Ovary (tissue), 3 donors: ENCODE results near the gene STXBP1.

Experiments
- EP300 ChIP-seq: sonication (generic); formaldehyde crosslinking; IDR thresholded peaks from one replicate; pipeline ENCODE4 v1.6.1; 2017; ENCODE audit warnings: antibody characterized with exemption
- TF ChIP-seq, protein P1 (sequence below), 3 donors: fragments of 450-650 bp in 2 of 3; fragments of 200-600 bp in 1 of 3; IDR thresholded peaks; one replicate each; pipeline versions ENCODE4 v1.5.1 to v1.8.0; 2016 to 2022; ENCODE audit warnings: antibody characterized with exemption in 3 of 3, mild to moderate bottlenecking in 1 of 3
- donor health status: DM: no; HTN: no; CAD: no.

DNA sequence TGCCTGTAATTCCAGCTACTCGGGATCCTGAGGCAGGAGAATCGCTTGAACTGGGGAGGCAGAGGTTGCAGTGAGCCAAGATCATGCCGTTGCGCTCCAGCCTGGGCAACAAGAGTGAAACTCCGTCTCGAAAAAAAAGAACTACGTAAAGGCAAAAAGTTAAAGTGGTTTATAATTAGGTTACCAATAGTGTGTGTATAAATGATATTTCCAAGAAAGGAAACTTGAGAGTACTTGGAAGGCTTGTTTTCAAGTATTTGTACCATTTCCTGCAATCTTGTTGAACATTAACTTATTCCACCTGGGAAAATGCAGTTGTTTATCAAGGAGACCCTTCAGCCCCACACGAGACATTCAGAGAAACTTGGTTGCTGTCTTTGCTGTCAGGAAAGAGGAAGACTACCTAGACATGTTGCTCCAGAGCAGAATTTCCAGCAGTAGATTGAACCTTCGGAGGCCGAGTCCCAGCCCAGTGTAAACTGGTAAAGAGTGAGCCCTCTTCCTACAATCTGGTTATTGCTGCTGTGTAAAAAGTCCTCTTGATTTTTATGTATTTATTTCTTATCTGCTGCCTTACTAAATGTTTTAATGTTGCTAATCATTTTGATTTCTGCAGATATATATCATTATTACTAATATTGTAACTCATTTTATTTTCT, 30.1 kb downstream of the STXBP1 start:
- no peak for TF ChIP-seq EP300
- TF ChIP-seq, protein P1, sequence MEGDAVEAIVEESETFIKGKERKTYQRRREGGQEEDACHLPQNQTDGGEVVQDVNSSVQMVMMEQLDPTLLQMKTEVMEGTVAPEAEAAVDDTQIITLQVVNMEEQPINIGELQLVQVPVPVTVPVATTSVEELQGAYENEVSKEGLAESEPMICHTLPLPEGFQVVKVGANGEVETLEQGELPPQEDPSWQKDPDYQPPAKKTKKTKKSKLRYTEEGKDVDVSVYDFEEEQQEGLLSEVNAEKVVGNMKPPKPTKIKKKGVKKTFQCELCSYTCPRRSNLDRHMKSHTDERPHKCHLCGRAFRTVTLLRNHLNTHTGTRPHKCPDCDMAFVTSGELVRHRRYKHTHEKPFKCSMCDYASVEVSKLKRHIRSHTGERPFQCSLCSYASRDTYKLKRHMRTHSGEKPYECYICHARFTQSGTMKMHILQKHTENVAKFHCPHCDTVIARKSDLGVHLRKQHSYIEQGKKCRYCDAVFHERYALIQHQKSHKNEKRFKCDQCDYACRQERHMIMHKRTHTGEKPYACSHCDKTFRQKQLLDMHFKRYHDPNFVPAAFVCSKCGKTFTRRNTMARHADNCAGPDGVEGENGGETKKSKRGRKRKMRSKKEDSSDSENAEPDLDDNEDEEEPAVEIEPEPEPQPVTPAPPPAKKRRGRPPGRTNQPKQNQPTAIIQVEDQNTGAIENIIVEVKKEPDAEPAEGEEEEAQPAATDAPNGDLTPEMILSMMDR (IDR thresholded peaks at IDR 0.05) = no peak
